Endometrial microvascular endothelial cells (primary cell): ENCODE data around the gene DCANP1. TPM values are rescaled to one million over a fixed set of nuclear protein-coding genes. Genes with fewer than 3 reads are reported as not detected.

Experiments used
- in situ Hi-C: cut with HindIII; loops from 2 replicates; pipeline ENCODE4 v1.10.0; 2017; ENCODE audit warnings: low sequenced_read_pairs, low pct_unique_long_range_greater_than_20kb; ENCODE audit errors: inconsistent ontology term
- total RNA-seq: library from RNA; depleted of rRNA; stranded (reverse); fragments of >200 nt; gene quantifications from one replicate; pipeline ENCODE4 v1.2.3, GENCODE V29; 2015; ENCODE audit errors: inconsistent ontology term

DCANP1 gene
- total RNA-seq, 1 donor from 2014 or later, result not detected

- in situ Hi-C loops, result no loop called here
These were observed 34.8 kb upstream of the DCANP1 start for GRCh38 chr5:135481909-135482311.

GRCh38 chr5:135481387-135481786 lies 34.2 kb upstream of the DCANP1 start:
- in situ Hi-C loops, result no loop called here

GRCh38 chr5:135480511-135480910 lies 33.4 kb upstream of the DCANP1 start:
- in situ Hi-C loops, result no loop called here

GRCh38 chr5:135478938-135479337 lies 31.8 kb upstream of the DCANP1 start:
- in situ Hi-C loops, result no loop called here

GRCh38 chr5:135477613-135478066 lies 30.5 kb upstream of the DCANP1 start:
- in situ Hi-C loops, result no loop called here

- in situ Hi-C loops, result no loop called here
These were observed 29.8 kb upstream of the DCANP1 start for GRCh38 chr5:135476615-135477581.

- in situ Hi-C loops, result loop anchor here (25.0 kb wide), 1 partner anchor 88 kb away; no protein-coding TSS in a partner anchor
These were observed 27.0 kb upstream of the DCANP1 start for GRCh38 chr5:135473956-135474670.

- in situ Hi-C loops, result loop anchor here (25.0 kb wide), 1 partner anchor 90 kb away; no protein-coding TSS in a partner anchor
These were observed 25.0 kb upstream of the DCANP1 start for GRCh38 chr5:135472141-135472540.

- in situ Hi-C loops, result loop anchor here (25.0 kb wide), 1 partner anchor 91 kb away; no protein-coding TSS in a partner anchor
These were observed 24.6 kb upstream of the DCANP1 start for GRCh38 chr5:135471726-135472125.

GRCh38 chr5:135469911-135470310 lies 22.8 kb upstream of the DCANP1 start:
- in situ Hi-C loops, result loop anchor here (25.0 kb wide), 1 partner anchor 92 kb away; no protein-coding TSS in a partner anchor

- in situ Hi-C loops, result loop anchor here (25.0 kb wide), 1 partner anchor 94 kb away; no protein-coding TSS in a partner anchor
These were observed 21.4 kb upstream of the DCANP1 start for GRCh38 chr5:135468541-135468940.

- in situ Hi-C loops, result loop anchor here (25.0 kb wide), 1 partner anchor 94 kb away; no protein-coding TSS in a partner anchor
These were observed 20.8 kb upstream of the DCANP1 start for GRCh38 chr5:135467871-135468485.

- in situ Hi-C loops, result loop anchor here (25.0 kb wide), 1 partner anchor 95 kb away; no protein-coding TSS in a partner anchor
These were observed 20.0 kb upstream of the DCANP1 start for GRCh38 chr5:135467051-135467625.

GRCh38 chr5:135466178-135467050 lies 19.3 kb upstream of the DCANP1 start:
- in situ Hi-C loops, result loop anchor here (25.0 kb wide), 1 partner anchor 96 kb away; no protein-coding TSS in a partner anchor

GRCh38 chr5:135465391-135466122 lies 18.4 kb upstream of the DCANP1 start:
- in situ Hi-C loops, result loop anchor here (25.0 kb wide), 1 partner anchor 97 kb away; no protein-coding TSS in a partner anchor

- in situ Hi-C loops, result loop anchor here (25.0 kb wide), 1 partner anchor 100 kb away; no protein-coding TSS in a partner anchor
These were observed 15.2 kb upstream of the DCANP1 start for GRCh38 chr5:135462304-135462703.
